Measurements from ENCODE around the gene PAPPA.

PAPPA gene

GRCh38 chr9:116309900-116310611, 156.5 kb downstream of the PAPPA start:
- no peak for FAIRE-seq
- DNase-seq (ENCODE audit: insufficient read length, low spot score): no peak

- FAIRE-seq (no peak), DNase-seq (ENCODE audit: insufficient read length, low spot score) (no peak)
Measured at GRCh38 chr9:116312221-116312620, 158.6 kb downstream of the PAPPA start.

- DNase-seq (ENCODE audit: insufficient read length, low spot score) (no peak), FAIRE-seq (no peak)
Measured at GRCh38 chr9:116313638-116314037, 160.0 kb downstream of the PAPPA start.

- FAIRE-seq (no peak), DNase-seq (ENCODE audit: insufficient read length, low spot score) (no peak)
Measured at GRCh38 chr9:116316246-116316645, 162.7 kb downstream of the PAPPA start.

- DNase-seq (ENCODE audit: insufficient read length, low spot score): no peak
- no peak for FAIRE-seq
Measured at GRCh38 chr9:116317503-116317902, 163.9 kb downstream of the PAPPA start.

GRCh38 chr9:116318468-116319374, 165.1 kb downstream of the PAPPA start:
- no peak for DNase-seq (ENCODE audit: insufficient read length, low spot score)
- no peak for FAIRE-seq

GRCh38 chr9:116319480-116319879, 165.9 kb downstream of the PAPPA start:
- DNase-seq (ENCODE audit: insufficient read length, low spot score) (no peak), FAIRE-seq (no peak)

GRCh38 chr9:116320290-116320689, 166.7 kb downstream of the PAPPA start:
- FAIRE-seq (no peak), DNase-seq (ENCODE audit: insufficient read length, low spot score) (no peak)

- FAIRE-seq (no peak), DNase-seq (ENCODE audit: insufficient read length, low spot score) (no peak)
Measured at GRCh38 chr9:116322521-116322920, 168.9 kb downstream of the PAPPA start.

GRCh38 chr9:116323012-116323411, 169.4 kb downstream of the PAPPA start:
- no peak for FAIRE-seq

GRCh38 chr9:116323571-116323970, 170.0 kb downstream of the PAPPA start:
- FAIRE-seq (no peak), DNase-seq (ENCODE audit: insufficient read length, low spot score) (no peak)

More at GRCh38 chr9:116323012-116323411, 169.4 kb downstream of the PAPPA start:
- no peak for DNase-seq (ENCODE audit: insufficient read length, low spot score)

GRCh38 chr9:116325924-116326323, 172.3 kb downstream of the PAPPA start:
- no peak for FAIRE-seq

GRCh38 chr9:116327701-116328405, 174.3 kb downstream of the PAPPA start:
- FAIRE-seq: no peak
- DNase-seq (ENCODE audit: insufficient read length, low spot score): no peak

More at GRCh38 chr9:116325924-116326323, 172.3 kb downstream of the PAPPA start:
- DNase-seq (ENCODE audit: insufficient read length, low spot score): no peak

GRCh38 chr9:116329470-116329869, 175.9 kb downstream of the PAPPA start:
- FAIRE-seq (no peak), DNase-seq (ENCODE audit: insufficient read length, low spot score) (no peak)

GRCh38 chr9:116331241-116331640, 177.7 kb downstream of the PAPPA start:
- DNase-seq (ENCODE audit: insufficient read length, low spot score) (no peak), FAIRE-seq (no peak)

GRCh38 chr9:116332090-116332489, 178.5 kb downstream of the PAPPA start:
- DNase-seq (ENCODE audit: insufficient read length, low spot score) (no peak), FAIRE-seq (no peak)

GRCh38 chr9:116333254-116333653, 179.7 kb downstream of the PAPPA start:
- FAIRE-seq (no peak), DNase-seq (ENCODE audit: insufficient read length, low spot score) (no peak)

GRCh38 chr9:116334546-116335150, 181.1 kb downstream of the PAPPA start:
- DNase-seq (ENCODE audit: insufficient read length, low spot score): no peak
- FAIRE-seq: no peak

GRCh38 chr9:116335392-116335791, 181.8 kb downstream of the PAPPA start:
- DNase-seq (ENCODE audit: insufficient read length, low spot score): no peak

GRCh38 chr9:116336133-116336862, 182.7 kb downstream of the PAPPA start:
- FAIRE-seq (no peak), DNase-seq (ENCODE audit: insufficient read length, low spot score) (no peak)

More at GRCh38 chr9:116335392-116335791, 181.8 kb downstream of the PAPPA start:
- FAIRE-seq: no peak

All from HTR-8/SVneo (cell line).